HepG2 (cell line): ENCODE results near the gene TGFBI. TPM values are rescaled to one million over a fixed set of nuclear protein-coding genes. Genes with fewer than 3 reads are reported as not detected.

Experiments used
- ATAC-seq: fragments of 200-7000 bp; cut with Tn5 transposase; 3 replicates; pipeline ENCODE4 v1.9.1; 2020; ENCODE audit warnings: mild to moderate bottlenecking, moderate library complexity
- BruUV-seq: library from RNA; stranded (reverse); fragments of 400-500 nt; replicated peaks from 2 replicates; lab custom pipeline; 2021; lab: Mats Ljungman, UMichigan
- CTCF ChIA-PET: fragments of 300-600 bp; formaldehyde crosslinking; extraction: SDS; loops from one replicate; lab custom pipeline; 2021; ENCODE audit warnings: low total read pairs, inconsistent platforms, low intra/inter-chr PET ratio; lab: Yijun Ruan, JAX
- POLR2A ChIA-PET: fragments of 350-600 bp; sonication (Branson Sonifier 250); formaldehyde crosslinking; loops from one replicate; lab custom pipeline; 2020; ENCODE audit warnings: antibody characterized with exemption, inconsistent platforms; lab: Yijun Ruan, JAX
- DNase-seq: peaks from one replicate; pipeline ENCODE4 v3.0.0-alpha.2; 2015; ENCODE audit warnings: low spot score
- FAIRE-seq: peaks from 3 replicates; lab custom pipeline; 2011; peaks lifted over from hg19 to GRCh38; lab: Jason Lieb, UNC
- H2AFZ ChIP-seq: one replicate; pipeline ENCODE4 v1.6.1; 2011; ENCODE audit warnings: low read length, inconsistent platforms
- H3K27ac ChIP-seq: fragments of 300-600 bp; 3 replicates; pipeline ENCODE4 v1.8.0; 2011; ENCODE audit warnings: mixed run types, mild to moderate bottlenecking, mixed read lengths, low read length, inconsistent platforms; ENCODE audit not compliant: insufficient read depth; ENCODE audit errors: extremely low read length
- H3K27me3 ChIP-seq, 2 experiments: fragments of 200-600 bp in 1 of 2; 2 replicates in 1 of 2; 3 replicates in 1 of 2; pipeline versions ENCODE4 v1.6.0 to v1.8.0; 2011; ENCODE audit warnings: low read length in 2 of 2, mild to moderate bottlenecking in 2 of 2, moderate library complexity in 2 of 2, inconsistent platforms in 1 of 2; ENCODE audit not compliant: insufficient read depth in 2 of 2, control insufficient read depth in 1 of 2
- H3K36me3 ChIP-seq, 2 experiments: fragments of 200-600 bp in 1 of 2; replicated peaks in 1 of 2; 2 replicates in 1 of 2; 3 replicates in 1 of 2; pipeline versions ENCODE4 v1.5.1 to v1.8.0; 2011; ENCODE audit warnings: low read length in 2 of 2, inconsistent platforms in 1 of 2; ENCODE audit not compliant: insufficient read depth in 2 of 2, control insufficient read depth in 1 of 2
- H3K4me1 ChIP-seq: 2 replicates; pipeline ENCODE4 v1.5.1; 2012; ENCODE audit warnings: low read length, inconsistent platforms; ENCODE audit not compliant: insufficient read depth
- H3K4me2 ChIP-seq: 2 replicates; pipeline ENCODE4 v1.6.0; 2011; ENCODE audit warnings: low read depth, low read length, inconsistent platforms
- H3K4me3 ChIP-seq, 3 experiments: fragments of 200-600 bp in 1 of 3; sonication (generic), shearing (Covaris generic) in 1 of 3; replicated peaks in 1 of 3; 2 replicates each; pipeline ENCODE4 v1.5.1; 2011 to 2016; ENCODE audit warnings: low read length in 3 of 3, inconsistent platforms in 2 of 3, low read depth in 2 of 3, mild to moderate bottlenecking in 2 of 3, control low read depth in 1 of 3, mixed read lengths in 1 of 3; ENCODE audit not compliant: insufficient read depth in 1 of 3
- H3K79me2 ChIP-seq: one replicate; pipeline ENCODE4 v1.6.1; 2011; ENCODE audit warnings: low read length, inconsistent platforms; ENCODE audit not compliant: insufficient read depth
- H3K9ac ChIP-seq: 2 replicates; pipeline ENCODE4 v1.6.0; 2011; ENCODE audit warnings: mild to moderate bottlenecking, low read depth, low read length, inconsistent platforms; ENCODE audit not compliant: insufficient read depth
- H3K9me3 ChIP-seq: 2 replicates; pipeline ENCODE4 v1.5.1; 2012; ENCODE audit warnings: mild to moderate bottlenecking, low read length
- H4K20me1 ChIP-seq: 2 replicates; pipeline ENCODE4 v1.6.0; 2011; ENCODE audit warnings: inconsistent platforms, mild to moderate bottlenecking, low read length, moderate library complexity; ENCODE audit not compliant: insufficient read depth
- HNF4A ChIP-seq: sonication (generic); formaldehyde crosslinking; IDR thresholded peaks from 2 replicates; pipeline ENCODE4 v1.4.0; 2020; ENCODE audit warnings: missing genetic modification reagents
- NFYB ChIP-seq: sonication (generic); formaldehyde crosslinking; IDR thresholded peaks from 2 replicates; pipeline ENCODE4 v1.4.0; 2020; ENCODE audit warnings: missing genetic modification reagents
- NR2F6 ChIP-seq, 2 experiments: IDR thresholded peaks; 2 replicates each; pipeline ENCODE4 v1.6.1; 2016; ENCODE audit warnings: antibody characterized with exemption in 1 of 2, mild to moderate bottlenecking in 1 of 2
- SALL2 ChIP-seq: sonication (generic); formaldehyde crosslinking; IDR thresholded peaks from 2 replicates; pipeline ENCODE4 v1.8.1; 2023; ENCODE audit warnings: mild to moderate bottlenecking, missing genetic modification reagents, inconsistent platforms
- ZFP36 ChIP-seq: fragments of 150-350 bp; IDR thresholded peaks from 2 replicates; pipeline ENCODE4 v1.6.1; 2018; ENCODE audit warnings: borderline replicate concordance, low read length, low read depth; ENCODE audit not compliant: partially characterized antibody
- ZNF225 ChIP-seq: sonication (generic); formaldehyde crosslinking; IDR thresholded peaks from 2 replicates; pipeline ENCODE4 v1.4.0; 2020; ENCODE audit warnings: mild to moderate bottlenecking, missing genetic modification reagents
- ZNF253 ChIP-seq: sonication (generic); formaldehyde crosslinking; IDR thresholded peaks from 2 replicates; pipeline ENCODE4 v1.8.0; 2022; ENCODE audit warnings: mild to moderate bottlenecking, missing genetic modification reagents, borderline replicate concordance
- ZNF562 ChIP-seq: sonication (generic); formaldehyde crosslinking; IDR thresholded peaks from 2 replicates; pipeline ENCODE4 v1.8.0; 2022; ENCODE audit warnings: missing genetic modification reagents, borderline replicate concordance
- WGBS: methylation state at CpG from one replicate; pipeline ENCODE4 v1.1.6; 2017; ENCODE audit warnings: low lambda C conversion rate; 5-methylcytosine and 5-hydroxymethylcytosine counted together
- in situ Hi-C: cut with HindIII; loops from 2 replicates; pipeline ENCODE4 v1.10.0; 2017; ENCODE audit warnings: low pct_unique_long_range_greater_than_20kb; ENCODE audit not compliant: extremely low pct_ligation_motif_present
- intact Hi-C: fragments of 100-400 bp; cut with micrococcal nuclease; formaldehyde crosslinking; loops from one replicate; pipeline ENCODE4 v1.10.0; 2022; ENCODE audit not compliant: unreplicated experiment
- polyA plus RNA-seq, 8 experiments: library from polyadenylated mRNA; depleted of rRNA in 3 of 8; stranded (reverse) in 7 of 8; unstranded in 1 of 8; fragments of >200 nt; fragmentation: Illumina TruSeq in 4 of 8; extraction: Trizol in 4 of 8; gene quantifications; 2 replicates each; pipeline versions ENCODE4 v1.2.1 to v1.2.3, GENCODE V29; 2011 to 2016; ENCODE audit warnings: low read depth in 4 of 8, missing spikeins in 1 of 8, mixed read lengths in 1 of 8; ENCODE audit not compliant: insufficient read depth in 1 of 8
- total RNA-seq, 5 experiments: library from RNA; depleted of rRNA; stranded (reverse); fragments of >200 nt; fragmentation: Illumina TruSeq; extraction: Trizol; gene quantifications; 2 replicates each; pipeline ENCODE4 v1.2.3, GENCODE V29; 2016; ENCODE audit warnings: low read depth in 1 of 5
- TF ChIP-seq, protein P1 (sequence below): sonication (generic); formaldehyde crosslinking; conservative IDR thresholded peaks from 2 replicates; pipeline ENCODE4 v1.5.0; 2020; ENCODE audit warnings: missing genetic modification reagents

TGFBI gene
- total and polyA plus RNA-seq, 2 of the 13 experiments (the other 11 are each of a cell fraction or from before 2014, with no cell fraction given): 275 to 457 TPM

DNA sequence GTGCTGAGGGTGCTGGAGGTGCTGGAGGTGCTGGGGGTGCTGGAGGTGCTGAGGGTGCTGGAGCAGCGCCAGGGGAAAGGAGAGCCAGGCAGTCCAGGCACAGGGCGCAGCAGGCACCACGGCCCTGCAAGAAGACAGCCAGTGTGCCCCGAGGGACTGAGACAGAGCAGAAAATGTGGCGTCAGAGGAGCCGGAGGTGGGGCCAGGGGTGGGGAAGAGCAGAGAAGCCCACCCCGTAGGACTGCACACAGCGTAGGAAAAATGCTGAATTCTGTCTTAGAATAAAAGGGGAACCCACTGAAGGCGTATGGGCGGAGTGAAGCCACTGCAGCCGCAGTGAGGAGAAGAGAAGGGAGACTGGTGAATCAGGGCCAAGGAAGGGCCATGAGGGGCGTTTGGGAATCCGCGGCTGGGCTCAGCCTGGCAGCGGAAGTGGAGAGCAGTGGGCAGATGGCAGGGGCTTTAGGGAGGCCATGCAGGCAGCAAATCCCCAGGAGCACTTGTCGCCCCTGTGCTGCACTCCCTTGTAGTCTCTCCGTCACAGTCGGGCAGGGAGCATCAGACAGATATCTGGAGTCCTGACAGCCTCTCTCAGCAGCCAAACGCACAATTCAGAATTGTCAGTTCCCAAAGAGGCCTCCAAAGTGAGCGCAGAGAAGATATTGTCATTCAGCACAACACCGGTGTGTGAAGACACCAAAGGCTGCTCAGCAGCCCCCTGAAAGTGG is 38.1 kb upstream of the TGFBI start:
- POLR2A ChIA-PET: interaction anchor here (4.7 kb wide), 1 partner anchor 17 kb away, joined by 37 read pairs; no protein-coding TSS in a partner anchor
- 94% methylated on average over 21 of the region's 21 CpGs for WGBS
- H4K20me1 ChIP-seq: no peaks in the 10 kb centered on the region
- BruUV-seq: no TSS peak
- DNase-seq (no peak), ATAC-seq (no peak), FAIRE-seq (no peak)
- H3K4me1 ChIP-seq: peaks cover 23% of the 10 kb centered on the region
- H3K4me3 ChIP-seq: no peak overlapping the region
- intact Hi-C loops (no loop called here), in situ Hi-C loops (no loop called here)
- CTCF ChIA-PET: interaction anchor here (1.2 to 2.3 kb wide), 3 partner anchors 46 to 103 kb away, joined by 5 to 23 read pairs (median 7); no protein-coding TSS in a partner anchor
- no peaks in the 10 kb centered on the region for H3K9me3 ChIP-seq
- H3K27ac ChIP-seq: no peak overlapping the region
- no peaks in the 10 kb centered on the region for H3K79me2 ChIP-seq
- H3K27me3 ChIP-seq: no peaks in the 10 kb centered on the region
- H3K36me3 ChIP-seq: no peaks in the 10 kb centered on the region
- H3K9ac ChIP-seq: no peak overlapping the region
- TF ChIP-seq ZNF562 (CRISPR knock-in tag): no peak
- no peak for TF ChIP-seq NR2F6 (IDR thresholded peaks at IDR 0.05)
- no peak for TF ChIP-seq NR2F6 (CRISPR knock-in tag; IDR thresholded peaks at IDR 0.05)
- TF ChIP-seq ZFP36: no peak
- TF ChIP-seq HNF4A (CRISPR knock-in tag): no peak
- no peak for TF ChIP-seq ZNF225 (CRISPR knock-in tag)
- no peak for TF ChIP-seq SALL2 (CRISPR knock-in tag)
- no peak for TF ChIP-seq NFYB (CRISPR knock-in tag)
- TF ChIP-seq ZNF253 (CRISPR knock-in tag): no peak
- TF ChIP-seq, protein P1, sequence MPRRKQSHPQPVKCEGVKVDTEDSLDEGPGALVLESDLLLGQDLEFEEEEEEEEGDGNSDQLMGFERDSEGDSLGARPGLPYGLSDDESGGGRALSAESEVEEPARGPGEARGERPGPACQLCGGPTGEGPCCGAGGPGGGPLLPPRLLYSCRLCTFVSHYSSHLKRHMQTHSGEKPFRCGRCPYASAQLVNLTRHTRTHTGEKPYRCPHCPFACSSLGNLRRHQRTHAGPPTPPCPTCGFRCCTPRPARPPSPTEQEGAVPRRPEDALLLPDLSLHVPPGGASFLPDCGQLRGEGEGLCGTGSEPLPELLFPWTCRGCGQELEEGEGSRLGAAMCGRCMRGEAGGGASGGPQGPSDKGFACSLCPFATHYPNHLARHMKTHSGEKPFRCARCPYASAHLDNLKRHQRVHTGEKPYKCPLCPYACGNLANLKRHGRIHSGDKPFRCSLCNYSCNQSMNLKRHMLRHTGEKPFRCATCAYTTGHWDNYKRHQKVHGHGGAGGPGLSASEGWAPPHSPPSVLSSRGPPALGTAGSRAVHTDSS: no peak
- TF ChIP-seq, all 625 proteins: peak for 0
- Histone ChIP-seq H2AFZ (no peak overlapping the region), H3K4me2 (no peak overlapping the region)
